HL-60 (cell line): Measurements from ENCODE around the gene FCER2.

Experiments
- DNase-seq, 2 experiments: peaks; one replicate each; pipeline ENCODE4 v3.0.0-alpha.2; 2010 to 2020; ENCODE audit warnings: low read depth in 1 of 2, low spot score in 1 of 2
- H3K27ac ChIP-seq: fragments of 250-450 bp; sonication (Bioruptor Pico); replicated peaks from 2 replicates; pipeline ENCODE4 v1.5.1; 2020; ENCODE audit warnings: mild to moderate bottlenecking, moderate library complexity
- H3K27me3 ChIP-seq: fragments of 250-450 bp; sonication (Bioruptor Pico); 2 replicates; pipeline ENCODE4 v1.5.1; 2021; ENCODE audit warnings: mild to moderate bottlenecking, moderate library complexity; ENCODE audit not compliant: insufficient read depth, poor library complexity, severe bottlenecking
- H3K4me3 ChIP-seq: replicated peaks from 2 replicates; pipeline ENCODE4 v1.5.1; 2011; ENCODE audit warnings: mild to moderate bottlenecking, control low read depth, low read length; ENCODE audit not compliant: insufficient read depth
- GABPA ChIP-seq: IDR thresholded peaks from 2 replicates; pipeline ENCODE4 v1.6.1; 2012; ENCODE audit warnings: low read depth
- POLR2AphosphoS5 ChIP-seq: IDR thresholded peaks from 2 replicates; pipeline ENCODE4 v1.6.1; 2012; ENCODE audit warnings: low read depth
- SPI1 ChIP-seq: IDR thresholded peaks from 2 replicates; pipeline ENCODE4 v1.6.1; 2012; ENCODE audit warnings: low read depth, mild to moderate bottlenecking, borderline replicate concordance
- TF ChIP-seq, protein P1 (sequence below): IDR thresholded peaks from one replicate; pipeline ENCODE4 v1.5.1; 2011; ENCODE audit warnings: low read length, control low read depth, inconsistent platforms; ENCODE audit not compliant: insufficient read depth
- TF ChIP-seq, protein P2 (sequence below): IDR thresholded peaks from 2 replicates; pipeline ENCODE4 v1.6.1; 2012; ENCODE audit warnings: low read depth; ENCODE audit not compliant: insufficient replicate concordance

Gene FCER2

DNA sequence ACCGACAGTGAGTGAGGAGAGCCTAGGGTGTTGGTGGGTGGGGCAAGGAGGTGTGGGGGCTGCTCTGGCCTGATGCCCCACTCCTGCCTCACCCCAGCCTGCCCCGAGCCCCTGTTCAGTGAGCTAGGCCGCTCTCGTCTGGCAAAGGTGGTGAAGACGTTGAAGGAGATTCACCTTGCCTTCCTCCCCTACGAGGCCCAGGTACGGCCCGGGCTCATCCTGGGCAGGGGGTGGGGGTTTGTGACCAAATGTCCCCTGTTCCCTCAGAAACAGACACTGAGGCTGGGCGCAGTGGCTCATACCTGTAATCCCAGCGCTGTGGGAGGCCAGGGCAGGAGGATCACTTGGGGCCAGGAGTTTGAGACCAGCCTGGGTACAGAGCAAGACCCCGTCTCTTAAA, 61.1 kb downstream of the FCER2 start:
- no peak overlapping the region for H3K4me3 ChIP-seq
- H3K27ac ChIP-seq, result no peak overlapping the region
- no peak for DNase-seq
- no peaks in the 10 kb centered on the region for H3K27me3 ChIP-seq
- TF ChIP-seq, protein P1, sequence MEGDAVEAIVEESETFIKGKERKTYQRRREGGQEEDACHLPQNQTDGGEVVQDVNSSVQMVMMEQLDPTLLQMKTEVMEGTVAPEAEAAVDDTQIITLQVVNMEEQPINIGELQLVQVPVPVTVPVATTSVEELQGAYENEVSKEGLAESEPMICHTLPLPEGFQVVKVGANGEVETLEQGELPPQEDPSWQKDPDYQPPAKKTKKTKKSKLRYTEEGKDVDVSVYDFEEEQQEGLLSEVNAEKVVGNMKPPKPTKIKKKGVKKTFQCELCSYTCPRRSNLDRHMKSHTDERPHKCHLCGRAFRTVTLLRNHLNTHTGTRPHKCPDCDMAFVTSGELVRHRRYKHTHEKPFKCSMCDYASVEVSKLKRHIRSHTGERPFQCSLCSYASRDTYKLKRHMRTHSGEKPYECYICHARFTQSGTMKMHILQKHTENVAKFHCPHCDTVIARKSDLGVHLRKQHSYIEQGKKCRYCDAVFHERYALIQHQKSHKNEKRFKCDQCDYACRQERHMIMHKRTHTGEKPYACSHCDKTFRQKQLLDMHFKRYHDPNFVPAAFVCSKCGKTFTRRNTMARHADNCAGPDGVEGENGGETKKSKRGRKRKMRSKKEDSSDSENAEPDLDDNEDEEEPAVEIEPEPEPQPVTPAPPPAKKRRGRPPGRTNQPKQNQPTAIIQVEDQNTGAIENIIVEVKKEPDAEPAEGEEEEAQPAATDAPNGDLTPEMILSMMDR, result no peak
- TF ChIP-seq SPI1, result no peak
- TF ChIP-seq, protein P2, sequence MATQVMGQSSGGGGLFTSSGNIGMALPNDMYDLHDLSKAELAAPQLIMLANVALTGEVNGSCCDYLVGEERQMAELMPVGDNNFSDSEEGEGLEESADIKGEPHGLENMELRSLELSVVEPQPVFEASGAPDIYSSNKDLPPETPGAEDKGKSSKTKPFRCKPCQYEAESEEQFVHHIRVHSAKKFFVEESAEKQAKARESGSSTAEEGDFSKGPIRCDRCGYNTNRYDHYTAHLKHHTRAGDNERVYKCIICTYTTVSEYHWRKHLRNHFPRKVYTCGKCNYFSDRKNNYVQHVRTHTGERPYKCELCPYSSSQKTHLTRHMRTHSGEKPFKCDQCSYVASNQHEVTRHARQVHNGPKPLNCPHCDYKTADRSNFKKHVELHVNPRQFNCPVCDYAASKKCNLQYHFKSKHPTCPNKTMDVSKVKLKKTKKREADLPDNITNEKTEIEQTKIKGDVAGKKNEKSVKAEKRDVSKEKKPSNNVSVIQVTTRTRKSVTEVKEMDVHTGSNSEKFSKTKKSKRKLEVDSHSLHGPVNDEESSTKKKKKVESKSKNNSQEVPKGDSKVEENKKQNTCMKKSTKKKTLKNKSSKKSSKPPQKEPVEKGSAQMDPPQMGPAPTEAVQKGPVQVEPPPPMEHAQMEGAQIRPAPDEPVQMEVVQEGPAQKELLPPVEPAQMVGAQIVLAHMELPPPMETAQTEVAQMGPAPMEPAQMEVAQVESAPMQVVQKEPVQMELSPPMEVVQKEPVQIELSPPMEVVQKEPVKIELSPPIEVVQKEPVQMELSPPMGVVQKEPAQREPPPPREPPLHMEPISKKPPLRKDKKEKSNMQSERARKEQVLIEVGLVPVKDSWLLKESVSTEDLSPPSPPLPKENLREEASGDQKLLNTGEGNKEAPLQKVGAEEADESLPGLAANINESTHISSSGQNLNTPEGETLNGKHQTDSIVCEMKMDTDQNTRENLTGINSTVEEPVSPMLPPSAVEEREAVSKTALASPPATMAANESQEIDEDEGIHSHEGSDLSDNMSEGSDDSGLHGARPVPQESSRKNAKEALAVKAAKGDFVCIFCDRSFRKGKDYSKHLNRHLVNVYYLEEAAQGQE, result no peak
- TF ChIP-seq GABPA, result no peak
- no peak for TF ChIP-seq POLR2AphosphoS5

DNA sequence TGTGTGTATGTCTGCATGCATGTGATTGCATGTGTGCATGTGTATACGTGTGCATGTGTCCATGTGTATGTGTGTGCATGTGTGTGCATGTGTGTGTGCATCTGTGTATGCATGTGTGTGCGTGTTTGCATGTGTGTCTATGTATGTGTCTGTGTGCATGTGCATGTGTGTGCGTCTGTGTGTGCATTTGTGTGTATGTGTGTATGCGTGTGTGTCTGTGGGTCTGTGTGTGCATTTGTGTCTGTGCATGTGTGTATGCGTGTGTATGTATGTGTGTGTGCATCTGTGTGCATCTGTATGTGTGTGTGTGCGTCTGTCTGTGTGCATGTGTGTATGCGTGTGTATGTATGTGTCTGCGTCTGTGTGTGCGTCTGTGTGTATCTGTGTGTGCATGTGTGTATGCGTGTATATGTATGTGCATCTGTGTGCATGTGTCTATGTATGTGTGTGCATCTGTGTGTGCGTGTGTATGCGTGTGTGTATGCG, 62.0 kb downstream of the FCER2 start:
- Histone ChIP-seq H3K27me3 (no peaks in the 10 kb centered on the region), H3K27ac (no peak overlapping the region), H3K4me3 (no peak overlapping the region)
- DNase-seq, result no peak
- TF ChIP-seq, protein P1, result no peak
- TF ChIP-seq GABPA (no peak), POLR2AphosphoS5 (no peak), SPI1 (no peak)
- TF ChIP-seq, protein P2, result no peak

DNA sequence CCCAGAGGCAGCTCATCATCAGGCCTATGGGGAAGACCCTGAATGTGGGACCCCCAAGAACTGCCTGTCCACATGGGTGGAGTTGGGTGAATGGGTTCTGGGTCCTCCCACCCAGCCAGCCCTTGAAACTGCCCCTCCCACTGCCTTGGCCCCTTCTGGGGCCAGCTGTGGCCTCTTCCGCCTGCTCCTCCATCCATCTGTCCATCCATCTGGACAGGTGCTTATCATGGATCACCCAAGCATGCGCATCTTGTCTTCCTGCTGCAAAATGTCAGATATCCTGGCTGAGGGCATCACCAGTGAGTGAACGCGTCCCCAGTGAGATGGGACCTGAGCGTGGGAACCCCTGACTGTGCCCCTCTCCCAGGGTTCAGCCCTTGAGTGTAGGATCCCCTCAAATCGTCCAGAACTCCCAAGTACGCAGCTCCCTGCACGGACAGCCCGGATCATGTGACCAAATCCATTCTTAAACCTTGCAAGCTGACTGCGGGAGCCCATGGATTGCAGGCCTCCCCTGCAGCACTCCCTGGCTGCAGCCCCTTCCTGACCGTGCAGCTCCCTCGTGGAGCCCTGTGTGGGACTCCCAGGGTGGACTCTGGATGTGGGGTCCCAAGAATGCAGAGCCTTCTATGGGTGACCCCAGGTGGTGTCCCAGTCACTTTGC, 63.0 kb downstream of the FCER2 start:
- Histone ChIP-seq H3K27ac (no peak overlapping the region), H3K27me3 (no peaks in the 10 kb centered on the region), H3K4me3 (no peak overlapping the region)
- no peak for TF ChIP-seq SPI1
- TF ChIP-seq, protein P2, result no peak
- no peak for TF ChIP-seq GABPA
- TF ChIP-seq, protein P1, result no peak
- no peak for TF ChIP-seq POLR2AphosphoS5
- no peak for DNase-seq
